Mucosa of rectum (tissue), 2 donors: ENCODE results near the gene MRPL17.

ENCODE experiments used
- H3K27ac ChIP-seq, 2 donors: one replicate each; pipeline ENCODE4 v1.7.0; 2013; ENCODE audit warnings: inconsistent platforms in 2 of 2, low read depth in 2 of 2, low read length in 2 of 2
- H3K27me3 ChIP-seq, 2 donors: one replicate each; pipeline ENCODE4 v1.7.0; 2013; ENCODE audit warnings: low read length in 2 of 2; ENCODE audit not compliant: control insufficient read depth in 2 of 2, insufficient read depth in 2 of 2
- H3K36me3 ChIP-seq, 2 donors: one replicate each; pipeline ENCODE4 v1.7.0; 2013; ENCODE audit warnings: low read length in 2 of 2; ENCODE audit not compliant: control insufficient read depth in 2 of 2, insufficient read depth in 2 of 2
- H3K4me1 ChIP-seq, 2 donors: one replicate each; pipeline ENCODE4 v1.7.0; 2013; ENCODE audit warnings: low read length in 2 of 2, mild to moderate bottlenecking in 1 of 2; ENCODE audit not compliant: control insufficient read depth in 2 of 2, insufficient read depth in 2 of 2
- H3K4me3 ChIP-seq, 2 donors: one replicate each; pipeline ENCODE4 v1.7.0; 2013; ENCODE audit warnings: low read length in 2 of 2
- H3K9ac ChIP-seq, 2 donors: one replicate each; pipeline ENCODE4 v1.7.0; 2013; ENCODE audit warnings: low read length in 2 of 2, low read depth in 1 of 2, mild to moderate bottlenecking in 1 of 2
- H3K9me3 ChIP-seq, 2 donors: one replicate each; pipeline ENCODE4 v1.7.0; 2013; ENCODE audit warnings: low read length in 2 of 2; ENCODE audit not compliant: control insufficient read depth in 2 of 2
- donor health status: healthy.
- donor health status: Normal muscosa, but diverticular disease.

Gene MRPL17

DNA sequence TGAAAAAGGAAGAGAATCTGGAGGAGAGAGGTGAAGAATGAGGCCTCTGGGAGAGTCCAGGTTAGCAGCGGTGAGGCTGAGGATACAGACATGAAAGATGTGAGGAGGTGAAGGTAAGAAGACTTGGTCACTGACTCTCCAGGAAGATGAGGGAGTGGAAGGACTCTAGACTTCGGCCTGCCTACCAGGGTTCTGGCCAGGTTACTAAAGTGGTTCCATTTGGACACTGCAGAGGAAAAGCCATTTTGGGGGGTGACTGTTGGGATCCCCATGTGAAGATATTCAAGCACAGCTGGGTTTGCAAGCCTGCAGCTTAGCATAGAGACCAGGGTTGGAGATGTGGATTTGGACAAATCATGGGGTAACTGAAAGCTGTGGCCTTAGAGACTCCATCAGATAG, 35.3 kb downstream of the MRPL17 start:
- H3K4me3 ChIP-seq, result no peak overlapping the region
- no peak overlapping the region for H3K9ac ChIP-seq
- H3K36me3 ChIP-seq, result no peaks in the 10 kb centered on the region
- H3K27me3 ChIP-seq, result peaks cover 0 to 4% of the 10 kb centered on the region in 2 donors
- H3K9me3 ChIP-seq, result no peaks in the 10 kb centered on the region
- peaks cover 20 to 22% of the 10 kb centered on the region in 2 donors for H3K4me1 ChIP-seq
- peak overlapping the region; percentile 59 to 78 for H3K27ac ChIP-seq

DNA sequence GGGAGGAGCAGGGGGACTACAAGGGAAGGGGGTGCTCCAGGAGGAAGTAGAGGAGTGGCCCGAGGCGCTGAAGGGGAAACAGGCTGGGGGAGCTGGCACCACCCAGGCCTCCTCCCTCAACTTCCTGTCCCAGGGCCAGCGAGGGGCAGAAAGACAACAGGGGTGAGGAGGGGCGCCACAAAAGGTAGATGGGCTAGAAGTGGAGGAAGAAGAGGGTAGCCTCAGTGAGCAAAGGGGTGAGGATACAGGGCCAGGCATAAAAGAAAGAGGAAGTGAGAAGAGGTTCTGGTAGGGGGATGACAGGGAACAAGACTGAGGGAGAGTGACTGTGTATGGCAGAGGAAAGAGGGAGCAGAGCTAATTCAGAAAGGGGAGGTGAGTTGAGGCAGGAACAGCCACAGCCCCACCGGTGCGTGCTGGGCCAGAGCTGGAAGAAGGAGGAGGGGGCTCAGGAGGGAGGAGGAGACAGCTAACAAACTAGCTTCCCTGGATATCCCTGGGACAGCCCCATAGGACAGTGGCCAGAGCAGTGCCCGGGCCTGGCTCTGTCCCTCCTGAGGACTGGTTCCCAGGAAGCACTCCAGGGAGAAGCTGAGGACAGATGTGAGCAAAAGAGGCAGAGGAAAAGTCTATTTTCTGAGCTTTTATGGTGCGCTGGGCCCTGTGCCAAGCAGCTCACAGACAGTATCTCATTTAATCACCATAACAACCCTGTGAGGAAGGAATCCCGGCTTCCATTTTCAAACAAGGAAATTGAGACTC, 36.0 kb downstream of the MRPL17 start:
- H3K27me3 ChIP-seq, result peaks cover 0 to 4% of the 10 kb centered on the region in 2 donors
- no peaks in the 10 kb centered on the region for H3K9me3 ChIP-seq
- H3K4me3 ChIP-seq, result no peak overlapping the region
- H3K27ac ChIP-seq, result peak overlapping the region; percentile 59 to 78
- H3K9ac ChIP-seq, result peak overlapping the region in 1 of 2 donors; percentile 26
- H3K36me3 ChIP-seq, result no peaks in the 10 kb centered on the region
- peaks cover 18 to 20% of the 10 kb centered on the region in 2 donors for H3K4me1 ChIP-seq

DNA sequence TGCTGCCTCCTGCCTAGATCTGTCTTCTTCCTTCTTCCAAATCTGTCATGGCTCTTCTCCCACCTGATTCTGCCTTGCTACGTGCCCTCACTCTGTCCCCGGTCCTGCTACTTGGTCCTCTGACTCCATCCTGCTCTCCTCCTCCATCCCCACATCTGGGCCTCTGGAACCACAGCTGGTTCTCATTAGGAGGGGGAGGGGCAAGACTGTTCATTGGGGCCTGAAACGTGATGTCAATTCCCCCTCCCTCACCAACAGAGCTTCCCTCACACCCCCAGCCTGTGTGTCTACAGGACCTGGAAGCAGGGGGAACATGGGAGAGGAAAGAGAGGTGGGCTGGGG, 36.6 kb downstream of the MRPL17 start:
- H3K4me1 ChIP-seq, result peaks cover 18 to 20% of the 10 kb centered on the region in 2 donors
- H3K4me3 ChIP-seq, result peak overlapping the region in 1 of 2 donors; percentile 34
- peaks cover 0 to 4% of the 10 kb centered on the region in 2 donors for H3K27me3 ChIP-seq
- H3K27ac ChIP-seq, result peak overlapping the region; percentile 59 to 78
- H3K9ac ChIP-seq, result no peak overlapping the region
- no peaks in the 10 kb centered on the region for H3K36me3 ChIP-seq
- no peaks in the 10 kb centered on the region for H3K9me3 ChIP-seq

DNA sequence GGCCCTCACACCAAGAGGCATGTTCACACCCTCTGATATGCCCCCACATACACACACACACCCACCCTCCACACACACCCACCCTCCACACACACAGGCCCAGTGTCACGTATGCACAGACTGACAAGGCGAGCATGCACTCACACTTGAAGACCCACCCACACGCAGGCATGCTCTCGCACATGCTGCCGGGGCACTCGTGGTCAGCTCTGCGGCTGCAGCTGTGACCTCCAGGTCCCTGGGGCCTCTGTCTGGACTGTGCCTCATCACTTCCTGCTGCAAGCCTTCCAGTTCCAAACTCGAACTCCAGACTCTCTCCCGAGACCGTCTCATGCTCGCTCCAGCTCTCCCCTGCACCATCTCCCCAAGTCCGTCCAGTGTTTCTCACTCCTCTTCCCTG, 37.1 kb downstream of the MRPL17 start:
- Histone ChIP-seq H3K36me3 (no peaks in the 10 kb centered on the region), H3K9ac (no peak overlapping the region), H3K9me3 (no peaks in the 10 kb centered on the region), H3K4me1 (peaks cover 18 to 20% of the 10 kb centered on the region in 2 donors), H3K27me3 (peaks cover 0 to 4% of the 10 kb centered on the region in 2 donors), H3K27ac (peak overlapping the region in 1 of 2 donors; percentile 78), H3K4me3 (peak overlapping the region in 1 of 2 donors; percentile 34)

DNA sequence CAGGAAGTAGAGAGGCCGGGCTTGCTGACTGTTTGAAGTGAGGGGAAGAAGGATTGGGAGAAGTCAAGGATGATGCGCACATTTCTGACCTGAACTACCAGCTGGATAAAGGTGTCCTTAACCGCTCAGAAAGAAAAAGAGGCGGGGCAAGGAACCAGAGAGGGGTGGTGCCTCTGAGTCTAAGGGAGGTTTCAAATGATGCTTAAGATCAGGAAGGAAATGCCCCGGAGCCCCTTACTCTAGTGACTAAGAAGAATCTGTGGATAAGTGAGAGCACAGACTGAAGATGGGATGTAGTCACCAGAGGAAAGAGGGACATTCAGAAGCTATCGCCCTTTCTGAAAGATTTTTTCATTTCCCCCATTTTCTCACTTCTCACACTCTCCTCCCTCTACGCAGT, 40.2 kb downstream of the MRPL17 start:
- Histone ChIP-seq H3K9me3 (no peaks in the 10 kb centered on the region), H3K36me3 (no peaks in the 10 kb centered on the region), H3K27me3 (no peaks in the 10 kb centered on the region), H3K27ac (no peak overlapping the region), H3K4me3 (no peak overlapping the region), H3K9ac (no peak overlapping the region), H3K4me1 (peaks cover 20 to 22% of the 10 kb centered on the region in 2 donors)

DNA sequence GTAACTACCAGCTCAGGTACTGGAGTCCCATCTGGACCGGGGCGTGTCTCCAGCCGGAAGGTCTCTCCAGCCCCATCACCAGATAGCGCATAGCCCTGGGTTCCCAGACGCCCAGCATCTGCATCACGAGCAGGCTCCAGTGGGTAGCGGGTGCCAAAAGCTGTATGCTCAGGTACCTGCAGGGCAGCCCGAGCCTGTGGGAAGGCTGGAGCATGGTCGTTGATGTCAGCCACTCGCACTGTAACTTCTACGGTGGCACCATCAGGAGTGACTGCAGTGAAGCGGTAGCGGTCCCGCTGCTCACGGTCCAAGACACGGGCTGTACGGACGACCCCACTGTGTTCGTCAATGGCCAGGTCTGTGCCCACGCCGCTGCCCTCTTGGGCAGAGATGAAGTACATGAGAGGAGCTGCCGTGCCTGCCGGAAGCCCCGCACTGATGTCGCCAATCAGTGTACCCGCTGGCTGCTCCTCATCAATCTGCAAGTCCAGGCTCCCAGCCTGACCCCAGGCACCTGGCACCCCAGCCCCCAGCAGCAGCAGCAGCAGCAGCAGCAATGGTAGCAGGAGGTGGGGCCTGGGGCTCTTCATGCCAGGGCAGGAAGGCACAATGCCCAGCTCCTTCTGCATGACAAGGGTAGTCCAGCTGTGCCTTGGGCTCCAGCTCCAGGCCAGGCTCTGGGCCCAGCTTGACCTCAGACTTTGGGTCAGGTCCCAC, 42.0 kb downstream of the MRPL17 start:
- Histone ChIP-seq H3K9me3 (no peaks in the 10 kb centered on the region), H3K9ac (no peak overlapping the region), H3K4me1 (peaks cover 2 to 12% of the 10 kb centered on the region in 2 donors), H3K4me3 (no peak overlapping the region), H3K27ac (no peak overlapping the region), H3K27me3 (no peaks in the 10 kb centered on the region), H3K36me3 (no peaks in the 10 kb centered on the region)

DNA sequence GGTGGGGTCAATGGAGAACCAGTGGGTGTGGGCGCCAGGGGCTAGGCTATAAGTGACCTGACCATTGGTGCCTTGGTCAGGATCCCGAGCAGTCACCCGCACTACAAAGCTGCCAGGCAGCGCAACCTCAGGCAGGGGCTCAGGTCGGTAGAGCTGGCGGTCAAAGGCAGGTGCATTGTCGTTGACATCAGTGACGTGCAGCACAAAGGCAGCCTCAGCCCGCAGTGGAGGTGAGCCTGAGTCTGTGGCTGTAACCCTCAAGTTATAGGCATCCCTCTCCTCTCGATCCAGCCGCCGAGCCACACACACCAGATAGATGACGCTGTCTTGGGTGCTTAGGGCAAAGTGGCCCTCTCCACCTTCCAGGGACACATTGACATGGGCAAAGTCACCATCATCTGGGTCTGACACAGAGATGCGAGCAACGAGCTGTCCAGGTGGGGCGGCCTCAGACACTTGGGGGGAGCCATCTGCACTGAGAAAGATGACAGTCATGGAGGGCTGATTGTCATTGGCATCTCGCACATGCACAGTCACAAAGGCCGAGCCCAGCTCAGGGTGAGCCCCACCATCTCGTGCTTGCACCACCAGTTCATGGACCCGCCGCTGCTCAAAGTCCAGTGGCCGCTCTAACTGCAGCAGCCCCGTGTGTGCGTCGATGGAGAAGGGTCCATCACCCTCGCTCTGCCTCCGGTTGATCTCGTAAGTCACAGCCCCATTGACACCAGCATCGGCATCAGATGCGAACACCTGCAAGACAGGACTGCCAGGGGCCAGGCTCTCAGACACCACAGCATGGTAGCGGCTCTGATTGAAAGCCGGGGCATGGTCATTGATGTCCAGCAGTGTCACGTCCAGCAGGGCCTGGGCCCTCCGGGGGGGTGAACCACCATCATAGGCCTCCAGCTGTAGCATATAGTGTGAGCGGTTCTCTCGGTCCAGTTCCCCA, 42.8 kb downstream of the MRPL17 start:
- H3K9ac ChIP-seq, result no peak overlapping the region
- H3K27me3 ChIP-seq, result no peaks in the 10 kb centered on the region
- H3K27ac ChIP-seq, result no peak overlapping the region
- H3K9me3 ChIP-seq, result no peaks in the 10 kb centered on the region
- no peaks in the 10 kb centered on the region for H3K36me3 ChIP-seq
- H3K4me3 ChIP-seq, result no peak overlapping the region
- peaks cover 7 to 13% of the 10 kb centered on the region in 2 donors for H3K4me1 ChIP-seq

DNA sequence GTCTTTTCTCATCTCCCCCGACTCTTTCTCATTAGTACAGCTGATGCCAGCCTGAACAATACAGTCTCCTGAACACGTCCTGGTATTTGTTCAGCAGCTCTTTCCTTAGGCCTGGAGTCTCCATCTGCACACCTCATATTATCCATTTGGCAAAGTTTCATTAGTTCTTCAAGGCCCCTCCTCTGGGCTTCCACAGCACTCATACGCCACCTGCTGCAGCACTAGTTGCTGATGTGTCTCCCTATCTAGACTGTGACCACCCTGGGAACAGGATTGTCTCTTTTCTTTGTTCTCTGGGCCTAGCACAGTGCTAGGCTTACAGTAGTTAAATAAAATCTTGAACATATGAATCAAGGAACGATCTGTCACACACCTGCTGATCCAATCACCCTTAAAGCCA, 44.7 kb downstream of the MRPL17 start:
- no peak overlapping the region for H3K4me3 ChIP-seq
- H3K36me3 ChIP-seq, result no peaks in the 10 kb centered on the region
- no peak overlapping the region for H3K9ac ChIP-seq
- H3K9me3 ChIP-seq, result no peaks in the 10 kb centered on the region
- peaks cover 14 to 19% of the 10 kb centered on the region in 2 donors for H3K4me1 ChIP-seq
- no peaks in the 10 kb centered on the region for H3K27me3 ChIP-seq
- H3K27ac ChIP-seq, result no peak overlapping the region

DNA sequence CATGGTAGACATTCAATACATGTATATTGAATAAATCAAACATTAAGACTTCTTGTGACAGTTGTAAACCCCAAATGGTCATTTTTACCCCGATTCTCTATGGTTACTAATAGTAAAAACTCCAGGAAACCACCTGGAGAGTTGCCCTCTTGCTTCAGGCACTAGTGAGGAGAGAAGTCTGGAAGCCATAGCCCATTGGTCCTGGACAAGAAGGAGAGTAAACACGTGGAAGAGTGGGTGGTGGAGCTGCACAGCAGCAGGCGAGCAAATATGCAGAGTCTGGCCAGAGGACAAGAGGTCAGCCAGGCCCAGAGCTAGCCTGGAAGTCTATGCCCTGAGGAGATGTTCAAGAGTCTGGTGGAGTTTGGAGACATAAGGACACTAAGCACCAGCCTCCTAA, 45.3 kb downstream of the MRPL17 start:
- Histone ChIP-seq H3K36me3 (peaks cover 0 to 2% of the 10 kb centered on the region in 2 donors), H3K9ac (no peak overlapping the region), H3K4me3 (no peak overlapping the region), H3K27ac (no peak overlapping the region), H3K27me3 (no peaks in the 10 kb centered on the region), H3K4me1 (peaks cover 14 to 19% of the 10 kb centered on the region in 2 donors), H3K9me3 (no peaks in the 10 kb centered on the region)
